Measurements from ENCODE around the gene TP63.

TP63 gene

GRCh38 chr3:189772584-189772983 lies 141.4 kb downstream of the TP63 start:
- POLR2A ChIA-PET, result no interaction called here
- CTCF ChIA-PET, result interaction anchor here (2.0 kb wide), 1 partner anchor 10 kb away, joined by 8 read pairs; no protein-coding TSS in a partner anchor
- no peaks in the 10 kb centered on the region for H3K36me3 ChIP-seq (ENCODE audit: control insufficient read depth in 4 of 4, insufficient read depth in 4 of 4, low read length in 3 of 4)

GRCh38 chr3:189773056-189773455 lies 141.9 kb downstream of the TP63 start:
- no peaks in the 10 kb centered on the region for H3K9me3 ChIP-seq (ENCODE audit: control extremely low read depth in 1 of 5, control insufficient read depth in 4 of 5, insufficient read depth in 2 of 5, low read depth in 1 of 5, low read length in 4 of 5)
- H3K4me3 ChIP-seq (ENCODE audit: control insufficient read depth in 1 of 7, extremely low read depth in 1 of 7, insufficient read depth in 4 of 7, low read depth in 2 of 7, low read length in 6 of 7), result no peak overlapping the region
- DNase-seq, result no peak
- WGBS (ENCODE audit: insufficient coverage), result 100% methylated on average over 1 of the region's 5 CpGs
- no peak overlapping the region for H3K27ac ChIP-seq (ENCODE audit: insufficient read depth in 1 of 2, low read depth in 1 of 2, low read length in 2 of 2, poor library complexity in 1 of 2, severe bottlenecking in 2 of 2)
- POLR2A ChIA-PET, result no interaction called here
- no peaks in the 10 kb centered on the region for H3K36me3 ChIP-seq (ENCODE audit: control insufficient read depth in 4 of 4, insufficient read depth in 4 of 4, low read length in 3 of 4)
- no peaks in the 10 kb centered on the region for H3K27me3 ChIP-seq (replicated peaks in 2 of 5; ENCODE audit: control insufficient read depth in 4 of 5, insufficient read depth in 5 of 5, low read length in 4 of 5)
- H3K4me1 ChIP-seq (ENCODE audit: control extremely low read depth in 1 of 4, control insufficient read depth in 4 of 4, insufficient read depth in 4 of 4, low read length in 3 of 4), result peaks cover 5 to 11% (median 9%) of the 10 kb centered on the region in 4 experiments
- CTCF ChIA-PET, result interaction anchor here (2.0 kb wide), 1 partner anchor 10 kb away, joined by 8 read pairs; no protein-coding TSS in a partner anchor

More at GRCh38 chr3:189772584-189772983, 141.4 kb downstream of the TP63 start:
- no peaks in the 10 kb centered on the region for H3K27me3 ChIP-seq (replicated peaks in 2 of 5; ENCODE audit: control insufficient read depth in 4 of 5, insufficient read depth in 5 of 5, low read length in 4 of 5)
- peaks cover 5 to 11% (median 9%) of the 10 kb centered on the region in 4 experiments for H3K4me1 ChIP-seq (ENCODE audit: control extremely low read depth in 1 of 4, control insufficient read depth in 4 of 4, insufficient read depth in 4 of 4, low read length in 3 of 4)
- H3K4me3 ChIP-seq (ENCODE audit: control insufficient read depth in 1 of 7, extremely low read depth in 1 of 7, insufficient read depth in 4 of 7, low read depth in 2 of 7, low read length in 6 of 7), result no peak overlapping the region
- no peaks in the 10 kb centered on the region for H3K9me3 ChIP-seq (ENCODE audit: control extremely low read depth in 1 of 5, control insufficient read depth in 4 of 5, insufficient read depth in 2 of 5, low read depth in 1 of 5, low read length in 4 of 5)
- WGBS (ENCODE audit: insufficient coverage), result no CpG with 5 or more reads among the region's 2 CpGs
- no peak overlapping the region for H3K27ac ChIP-seq (ENCODE audit: insufficient read depth in 1 of 2, low read depth in 1 of 2, low read length in 2 of 2, poor library complexity in 1 of 2, severe bottlenecking in 2 of 2)
- DNase-seq, result no peak

- no peaks in the 10 kb centered on the region for H3K36me3 ChIP-seq (ENCODE audit: control insufficient read depth in 4 of 4, insufficient read depth in 4 of 4, low read length in 3 of 4)
- H3K4me3 ChIP-seq (ENCODE audit: control insufficient read depth in 1 of 7, extremely low read depth in 1 of 7, insufficient read depth in 4 of 7, low read depth in 2 of 7, low read length in 6 of 7), result no peak overlapping the region
- POLR2A ChIA-PET, result no interaction called here
- H3K27me3 ChIP-seq (replicated peaks in 2 of 5; ENCODE audit: control insufficient read depth in 4 of 5, insufficient read depth in 5 of 5, low read length in 4 of 5), result no peaks in the 10 kb centered on the region
- CTCF ChIA-PET, result no interaction called here
- WGBS (ENCODE audit: insufficient coverage), result 0% methylated on average over 5 of the region's 6 CpGs
- peak; percentile 38 to 59 (median 39) for DNase-seq
- H3K4me1 ChIP-seq (ENCODE audit: control extremely low read depth in 1 of 4, control insufficient read depth in 4 of 4, insufficient read depth in 4 of 4, low read length in 3 of 4), result peaks cover 5 to 11% (median 9%) of the 10 kb centered on the region in 4 experiments
- H3K9me3 ChIP-seq (ENCODE audit: control extremely low read depth in 1 of 5, control insufficient read depth in 4 of 5, insufficient read depth in 2 of 5, low read depth in 1 of 5, low read length in 4 of 5), result no peaks in the 10 kb centered on the region
- no peak overlapping the region for H3K27ac ChIP-seq (ENCODE audit: insufficient read depth in 1 of 2, low read depth in 1 of 2, low read length in 2 of 2, poor library complexity in 1 of 2, severe bottlenecking in 2 of 2)
Observed at GRCh38 chr3:189776149-189776824, 145.1 kb downstream of the TP63 start.

- H3K36me3 ChIP-seq (ENCODE audit: control insufficient read depth in 4 of 4, insufficient read depth in 4 of 4, low read length in 3 of 4), result no peaks in the 10 kb centered on the region
- no peaks in the 10 kb centered on the region for H3K27me3 ChIP-seq (replicated peaks in 2 of 5; ENCODE audit: control insufficient read depth in 4 of 5, insufficient read depth in 5 of 5, low read length in 4 of 5)
- no peak overlapping the region for H3K27ac ChIP-seq (ENCODE audit: insufficient read depth in 1 of 2, low read depth in 1 of 2, low read length in 2 of 2, poor library complexity in 1 of 2, severe bottlenecking in 2 of 2)
- DNase-seq, result no peak
- no peaks in the 10 kb centered on the region for H3K9me3 ChIP-seq (ENCODE audit: control extremely low read depth in 1 of 5, control insufficient read depth in 4 of 5, insufficient read depth in 2 of 5, low read depth in 1 of 5, low read length in 4 of 5)
- 100% methylated on average over 1 of the region's 5 CpGs for WGBS (ENCODE audit: insufficient coverage)
- peaks cover 5 to 11% (median 9%) of the 10 kb centered on the region in 4 experiments for H3K4me1 ChIP-seq (ENCODE audit: control extremely low read depth in 1 of 4, control insufficient read depth in 4 of 4, insufficient read depth in 4 of 4, low read length in 3 of 4)
- H3K4me3 ChIP-seq (ENCODE audit: control insufficient read depth in 1 of 7, extremely low read depth in 1 of 7, insufficient read depth in 4 of 7, low read depth in 2 of 7, low read length in 6 of 7), result no peak overlapping the region
- CTCF ChIA-PET, result no interaction called here
- POLR2A ChIA-PET, result no interaction called here
Observed at GRCh38 chr3:189778340-189778950, 147.3 kb downstream of the TP63 start.

GRCh38 chr3:189779166-189779565 lies 148.0 kb downstream of the TP63 start:
- WGBS (ENCODE audit: insufficient coverage), result 100% methylated on average over 2 of the region's 3 CpGs
- peaks cover 5 to 11% (median 9%) of the 10 kb centered on the region in 4 experiments for H3K4me1 ChIP-seq (ENCODE audit: control extremely low read depth in 1 of 4, control insufficient read depth in 4 of 4, insufficient read depth in 4 of 4, low read length in 3 of 4)

GRCh38 chr3:189780546-189781270 lies 149.5 kb downstream of the TP63 start:
- ChIA-PET POLR2A (no interaction called here), CTCF (interaction anchor here (1.1 kb wide), 1 partner anchor 508 kb away, joined by 4 read pairs; no protein-coding TSS in a partner anchor)
- peaks cover 5 to 11% (median 8%) of the 10 kb centered on the region in 4 experiments for H3K4me1 ChIP-seq (ENCODE audit: control extremely low read depth in 1 of 4, control insufficient read depth in 4 of 4, insufficient read depth in 4 of 4, low read length in 3 of 4)
- H3K9me3 ChIP-seq (ENCODE audit: control extremely low read depth in 1 of 5, control insufficient read depth in 4 of 5, insufficient read depth in 2 of 5, low read depth in 1 of 5, low read length in 4 of 5), result no peaks in the 10 kb centered on the region
- H3K27me3 ChIP-seq (replicated peaks in 2 of 5; ENCODE audit: control insufficient read depth in 4 of 5, insufficient read depth in 5 of 5, low read length in 4 of 5), result no peaks in the 10 kb centered on the region
- H3K27ac ChIP-seq (ENCODE audit: insufficient read depth in 1 of 2, low read depth in 1 of 2, low read length in 2 of 2, poor library complexity in 1 of 2, severe bottlenecking in 2 of 2), result no peak overlapping the region
- H3K4me3 ChIP-seq (ENCODE audit: control insufficient read depth in 1 of 7, extremely low read depth in 1 of 7, insufficient read depth in 4 of 7, low read depth in 2 of 7, low read length in 6 of 7), result no peak overlapping the region
- WGBS (ENCODE audit: insufficient coverage), result 86% methylated on average over 5 of the region's 6 CpGs
- no peaks in the 10 kb centered on the region for H3K36me3 ChIP-seq (ENCODE audit: control insufficient read depth in 4 of 4, insufficient read depth in 4 of 4, low read length in 3 of 4)
- DNase-seq, result no peak

More at GRCh38 chr3:189779166-189779565, 148.0 kb downstream of the TP63 start:
- no peaks in the 10 kb centered on the region for H3K27me3 ChIP-seq (replicated peaks in 2 of 5; ENCODE audit: control insufficient read depth in 4 of 5, insufficient read depth in 5 of 5, low read length in 4 of 5)
- no peaks in the 10 kb centered on the region for H3K9me3 ChIP-seq (ENCODE audit: control extremely low read depth in 1 of 5, control insufficient read depth in 4 of 5, insufficient read depth in 2 of 5, low read depth in 1 of 5, low read length in 4 of 5)
- CTCF ChIA-PET, result no interaction called here
- no peak overlapping the region for H3K27ac ChIP-seq (ENCODE audit: insufficient read depth in 1 of 2, low read depth in 1 of 2, low read length in 2 of 2, poor library complexity in 1 of 2, severe bottlenecking in 2 of 2)
- DNase-seq, result no peak
- POLR2A ChIA-PET, result no interaction called here
- no peak overlapping the region for H3K4me3 ChIP-seq (ENCODE audit: control insufficient read depth in 1 of 7, extremely low read depth in 1 of 7, insufficient read depth in 4 of 7, low read depth in 2 of 7, low read length in 6 of 7)
- H3K36me3 ChIP-seq (ENCODE audit: control insufficient read depth in 4 of 4, insufficient read depth in 4 of 4, low read length in 3 of 4), result no peaks in the 10 kb centered on the region

- Histone ChIP-seq H3K9me3 (ENCODE audit: control extremely low read depth in 1 of 5, control insufficient read depth in 4 of 5, insufficient read depth in 2 of 5, low read depth in 1 of 5, low read length in 4 of 5) (no peaks in the 10 kb centered on the region), H3K4me3 (ENCODE audit: control insufficient read depth in 1 of 7, extremely low read depth in 1 of 7, insufficient read depth in 4 of 7, low read depth in 2 of 7, low read length in 6 of 7) (no peak overlapping the region), H3K27ac (ENCODE audit: insufficient read depth in 1 of 2, low read depth in 1 of 2, low read length in 2 of 2, poor library complexity in 1 of 2, severe bottlenecking in 2 of 2) (no peak overlapping the region), H3K36me3 (ENCODE audit: control insufficient read depth in 4 of 4, insufficient read depth in 4 of 4, low read length in 3 of 4) (no peaks in the 10 kb centered on the region), H3K4me1 (ENCODE audit: control extremely low read depth in 1 of 4, control insufficient read depth in 4 of 4, insufficient read depth in 4 of 4, low read length in 3 of 4) (peaks cover 2 to 4% (median 4%) of the 10 kb centered on the region in 4 experiments), H3K27me3 (replicated peaks in 2 of 5; ENCODE audit: control insufficient read depth in 4 of 5, insufficient read depth in 5 of 5, low read length in 4 of 5) (no peaks in the 10 kb centered on the region)
- POLR2A ChIA-PET, result no interaction called here
- CTCF ChIA-PET, result no interaction called here
- WGBS (ENCODE audit: insufficient coverage), result 100% methylated on average over 4 of the region's 6 CpGs
- DNase-seq, result no peak
Observed at GRCh38 chr3:189781415-189781814, 150.2 kb downstream of the TP63 start.
